OCI-LY3 (cell line): Measurements from ENCODE around the gene IL18RAP.

ENCODE experiments used
- H2AFZ ChIP-seq: fragments of 200-600, 300-600 bp; shearing (Covaris generic); 2 replicates; pipeline ENCODE4 v1.6.0; 2014; ENCODE audit warnings: antibody characterized with exemption, low read depth, low read length
- H3K27ac ChIP-seq: fragments of 200-600, 300-600 bp; sonication (generic); 2 replicates; pipeline ENCODE4 v1.5.1; 2014; ENCODE audit warnings: mild to moderate bottlenecking, low read length, moderate library complexity, mixed read lengths
- H3K27me3 ChIP-seq: fragments of 200-600, 300-600 bp; sonication (generic); 2 replicates; pipeline ENCODE4 v1.6.1; 2014; ENCODE audit warnings: low read depth, low read length, mixed read lengths
- H3K36me3 ChIP-seq: fragments of 200-600, 300-600 bp; sonication (generic); replicated peaks from 2 replicates; pipeline ENCODE3; 2014; ENCODE audit warnings: low read depth, low read length, mixed read lengths
- H3K4me1 ChIP-seq: fragments of 300-600, 200-600 bp; sonication (generic); 2 replicates; pipeline ENCODE4 v1.6.1; 2014; ENCODE audit warnings: low read length, mixed read lengths
- H3K4me2 ChIP-seq: fragments of 200-600, 300-600 bp; sonication (generic); 2 replicates; pipeline ENCODE4 v1.6.1; 2014; ENCODE audit warnings: low read length, mixed read lengths
- H3K4me3 ChIP-seq: fragments of 300-600, 200-600 bp; sonication (generic); 2 replicates; pipeline ENCODE4 v1.5.1; 2014; ENCODE audit warnings: antibody characterized with exemption, mild to moderate bottlenecking, low read length, moderate library complexity
- H3K79me2 ChIP-seq: fragments of 300-600, 200-600 bp; shearing (Covaris generic); 2 replicates; pipeline ENCODE4 v1.6.1; 2014; ENCODE audit warnings: mild to moderate bottlenecking, low read length, mixed read lengths
- H3K9ac ChIP-seq: fragments of 300-600, 200-600 bp; shearing (Covaris generic); 2 replicates; pipeline ENCODE4 v1.6.0; 2014; ENCODE audit warnings: mild to moderate bottlenecking, low read length, moderate library complexity
- H3K9me3 ChIP-seq: fragments of 200-600, 300-600 bp; shearing (Covaris generic); 2 replicates; pipeline ENCODE4 v1.6.1; 2014; ENCODE audit warnings: low read length, mixed read lengths; ENCODE audit not compliant: insufficient read depth
- H4K20me1 ChIP-seq: fragments of 200-600, 300-600 bp; sonication (generic); 2 replicates; pipeline ENCODE4 v1.6.1; 2016; ENCODE audit warnings: low read length, mixed read lengths; ENCODE audit not compliant: insufficient read depth
- EZH2phosphoT487 ChIP-seq: fragments of 200-600 bp; shearing (Covaris generic); IDR thresholded peaks from 2 replicates; pipeline ENCODE4 v1.6.1; 2018; ENCODE audit warnings: antibody characterized with exemption, mixed run types, low read depth
- TF ChIP-seq, protein P1 (sequence below): fragments of 200-600, 300-600 bp; sonication (generic); IDR thresholded peaks from 2 replicates; pipeline ENCODE4 v1.5.1; 2014; ENCODE audit warnings: antibody characterized with exemption, low read length, low read depth

Gene IL18RAP

DNA sequence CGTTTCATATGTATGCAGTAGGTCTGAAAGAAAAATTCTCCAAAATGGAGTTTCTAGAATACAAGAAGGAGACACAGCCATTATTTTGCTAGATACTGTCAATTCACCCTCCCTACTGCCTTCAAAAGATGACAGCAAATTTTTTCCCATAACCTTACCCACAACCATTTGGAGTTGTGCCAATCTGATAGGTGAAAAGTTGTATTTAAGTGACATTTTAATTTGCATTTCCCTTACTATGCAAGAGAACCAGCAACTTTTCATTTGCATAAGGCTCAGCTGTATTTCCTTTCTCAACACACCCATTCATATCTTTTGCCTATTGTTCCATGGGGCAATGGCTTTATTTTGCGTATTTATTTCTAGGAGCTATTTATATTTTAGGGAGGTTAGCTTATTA, 31.4 kb upstream of the IL18RAP start:
- Histone ChIP-seq H3K27me3 (no peaks in the 10 kb centered on the region), H3K36me3 (no peaks in the 10 kb centered on the region), H3K4me3 (no peak overlapping the region), H2AFZ (no peak overlapping the region), H4K20me1 (no peaks in the 10 kb centered on the region), H3K4me1 (0 out of 2 replicates have a peak, but pooled peaks cover 4% of the 10 kb centered on the region), H3K9me3 (no peaks in the 10 kb centered on the region), H3K27ac (no peak overlapping the region), H3K4me2 (no peak overlapping the region), H3K79me2 (no peaks in the 10 kb centered on the region), H3K9ac (no peak overlapping the region)
- TF ChIP-seq, protein P1, sequence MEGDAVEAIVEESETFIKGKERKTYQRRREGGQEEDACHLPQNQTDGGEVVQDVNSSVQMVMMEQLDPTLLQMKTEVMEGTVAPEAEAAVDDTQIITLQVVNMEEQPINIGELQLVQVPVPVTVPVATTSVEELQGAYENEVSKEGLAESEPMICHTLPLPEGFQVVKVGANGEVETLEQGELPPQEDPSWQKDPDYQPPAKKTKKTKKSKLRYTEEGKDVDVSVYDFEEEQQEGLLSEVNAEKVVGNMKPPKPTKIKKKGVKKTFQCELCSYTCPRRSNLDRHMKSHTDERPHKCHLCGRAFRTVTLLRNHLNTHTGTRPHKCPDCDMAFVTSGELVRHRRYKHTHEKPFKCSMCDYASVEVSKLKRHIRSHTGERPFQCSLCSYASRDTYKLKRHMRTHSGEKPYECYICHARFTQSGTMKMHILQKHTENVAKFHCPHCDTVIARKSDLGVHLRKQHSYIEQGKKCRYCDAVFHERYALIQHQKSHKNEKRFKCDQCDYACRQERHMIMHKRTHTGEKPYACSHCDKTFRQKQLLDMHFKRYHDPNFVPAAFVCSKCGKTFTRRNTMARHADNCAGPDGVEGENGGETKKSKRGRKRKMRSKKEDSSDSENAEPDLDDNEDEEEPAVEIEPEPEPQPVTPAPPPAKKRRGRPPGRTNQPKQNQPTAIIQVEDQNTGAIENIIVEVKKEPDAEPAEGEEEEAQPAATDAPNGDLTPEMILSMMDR, result no peak
- TF ChIP-seq EZH2phosphoT487, result no peak

DNA sequence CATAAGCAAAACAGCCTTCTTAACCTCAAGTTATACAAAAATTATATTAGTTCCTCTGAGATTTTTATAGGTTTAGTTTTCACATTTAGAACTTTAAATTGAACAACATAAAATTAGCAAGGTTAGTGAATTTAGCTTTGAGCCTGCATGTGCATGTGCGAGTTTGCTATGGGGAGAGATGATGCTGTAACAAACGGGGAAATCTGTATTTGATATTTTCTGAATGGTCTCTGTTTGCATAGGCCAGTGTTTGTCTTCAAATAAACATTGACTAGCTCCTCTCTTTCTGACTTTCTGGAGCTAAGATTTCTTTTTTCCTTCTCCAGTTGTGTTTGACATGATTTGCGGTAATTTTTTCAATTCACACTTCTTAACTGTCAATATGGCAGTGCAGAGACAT, 30.9 kb upstream of the IL18RAP start:
- no peak overlapping the region for H3K9ac ChIP-seq
- H3K4me1 ChIP-seq, result 0 out of 2 replicates have a peak, but pooled peaks cover 4% of the 10 kb centered on the region
- no peaks in the 10 kb centered on the region for H4K20me1 ChIP-seq

DNA sequence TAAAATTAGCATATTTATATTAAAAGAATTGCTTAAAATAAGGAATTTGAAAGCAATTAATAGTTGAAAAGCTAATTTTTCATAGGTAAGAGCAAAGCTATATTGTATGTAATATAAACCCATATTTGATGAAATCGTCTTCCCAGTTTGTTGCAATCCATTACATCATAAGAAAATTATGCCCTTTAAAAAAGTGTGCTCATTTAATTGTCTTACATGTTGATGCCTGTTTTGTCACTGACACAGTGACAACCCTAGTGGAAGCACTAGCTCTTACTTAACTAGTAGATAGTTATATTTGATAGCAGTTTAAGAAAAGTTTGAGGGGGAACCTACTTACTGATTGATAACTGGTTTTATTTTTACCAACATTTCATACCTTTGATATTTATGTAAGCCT, 30.0 kb upstream of the IL18RAP start:
- no peaks in the 10 kb centered on the region for H3K79me2 ChIP-seq
- no peak overlapping the region for H2AFZ ChIP-seq
- H3K27ac ChIP-seq, result no peak overlapping the region
- 0 out of 2 replicates have a peak, but pooled peaks cover 2% of the 10 kb centered on the region for H3K4me1 ChIP-seq
- H3K4me2 ChIP-seq, result no peak overlapping the region
- no peaks in the 10 kb centered on the region for H3K36me3 ChIP-seq
- H3K4me3 ChIP-seq, result no peak overlapping the region
- H3K9me3 ChIP-seq, result no peaks in the 10 kb centered on the region
- TF ChIP-seq, protein P1, result no peak
- TF ChIP-seq EZH2phosphoT487, result no peak
- H4K20me1 ChIP-seq, result no peaks in the 10 kb centered on the region
- no peaks in the 10 kb centered on the region for H3K27me3 ChIP-seq
- no peak overlapping the region for H3K9ac ChIP-seq

More for the DNA sequence above, 30.9 kb upstream of the IL18RAP start:
- H3K4me3 ChIP-seq, result no peak overlapping the region
- H3K9me3 ChIP-seq, result no peaks in the 10 kb centered on the region
- no peaks in the 10 kb centered on the region for H3K79me2 ChIP-seq
- TF ChIP-seq, protein P1, result no peak
- TF ChIP-seq EZH2phosphoT487, result no peak
- no peak overlapping the region for H3K27ac ChIP-seq
- H3K27me3 ChIP-seq, result no peaks in the 10 kb centered on the region
- no peak overlapping the region for H2AFZ ChIP-seq
- no peaks in the 10 kb centered on the region for H3K36me3 ChIP-seq
- H3K4me2 ChIP-seq, result no peak overlapping the region

DNA sequence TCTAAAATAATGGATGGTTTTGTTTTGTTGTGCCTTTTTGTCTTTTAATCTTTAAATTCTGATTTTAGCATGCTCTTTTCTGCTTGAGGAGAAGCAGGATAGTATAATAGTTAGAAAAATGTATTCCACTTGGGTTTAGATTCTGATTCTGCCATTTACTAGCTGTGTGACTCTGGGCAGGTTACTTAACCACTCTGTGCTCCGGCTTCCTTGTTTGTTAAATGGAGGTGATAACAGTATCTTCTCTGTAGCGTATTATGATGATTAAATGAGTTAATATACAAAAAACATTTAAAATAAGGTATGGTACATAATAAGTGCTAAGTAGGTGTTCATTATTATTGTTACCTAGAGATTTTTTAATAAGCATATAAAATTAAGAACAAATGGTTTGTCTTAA, 26.9 kb upstream of the IL18RAP start:
- Histone ChIP-seq H2AFZ (no peak overlapping the region), H3K27ac (no peak overlapping the region), H4K20me1 (no peaks in the 10 kb centered on the region), H3K4me2 (no peak overlapping the region), H3K4me3 (no peak overlapping the region), H3K9me3 (no peaks in the 10 kb centered on the region), H3K9ac (no peak overlapping the region), H3K4me1 (no peaks in the 10 kb centered on the region), H3K27me3 (no peaks in the 10 kb centered on the region), H3K36me3 (no peaks in the 10 kb centered on the region), H3K79me2 (no peaks in the 10 kb centered on the region)
- TF ChIP-seq, protein P1, result no peak
- no peak for TF ChIP-seq EZH2phosphoT487
